Measurements from ENCODE around the gene CTU2. TPM values are rescaled to one million over a fixed set of nuclear protein-coding genes. Genes with fewer than 3 reads are reported as not detected.
A peak's percentile ranks its signal among the peaks of the same experiment; 100 is the strongest.

Gene CTU2
- total RNA-seq, 2 experiments from 2014 or later, result 37.1 to 37.8 TPM

DNA sequence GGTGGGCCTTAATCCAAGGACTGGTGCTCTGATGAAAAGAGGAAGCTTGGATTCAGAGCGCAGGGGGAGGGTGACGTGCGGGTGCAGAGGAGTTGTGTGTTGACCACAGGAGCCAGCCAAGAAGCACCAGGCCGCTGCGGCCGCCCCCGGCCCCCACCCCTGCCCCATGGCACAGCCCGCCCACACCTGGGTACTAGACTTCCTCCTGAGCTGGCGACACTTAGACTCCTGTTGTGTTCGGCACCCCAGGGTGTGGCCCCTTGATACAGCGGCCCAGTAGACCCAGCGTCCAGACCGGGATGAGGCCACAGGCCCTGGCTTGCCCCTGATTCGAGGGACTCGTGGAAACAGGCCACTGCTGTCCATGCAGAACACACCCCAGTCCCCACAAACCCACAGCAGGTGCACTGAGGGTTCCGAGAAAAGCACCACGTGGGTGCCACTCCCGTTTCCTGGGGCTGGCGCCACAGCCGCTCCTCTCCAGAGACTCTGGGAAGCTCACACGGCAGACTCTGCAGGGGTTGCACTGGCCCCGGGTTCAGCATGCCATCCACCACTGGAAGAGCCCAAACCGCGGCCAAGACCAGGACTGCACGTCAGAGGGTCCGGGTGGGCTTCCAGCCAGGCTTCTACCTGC, 14.3 kb upstream of the CTU2 start:
- POLR2A ChIA-PET, result interaction anchor here (0.7 to 3.5 kb wide), 3 partner anchors 9 to 11 kb away, joined by 3 to 21 read pairs (median 6); no protein-coding TSS in a partner anchor
- peak; percentile 47 for DNase-seq
- no peaks in the 10 kb centered on the region for H3K9me3 Mint-ChIP-seq
- H3K4me1 Mint-ChIP-seq (ENCODE audit: low read depth), result peaks cover 29% of the 10 kb centered on the region
- H3K4me3 Mint-ChIP-seq, result no peak overlapping the region
- H3K36me3 Mint-ChIP-seq (ENCODE audit: low read depth), result no peaks in the 10 kb centered on the region
- peak; percentile 34 for ATAC-seq
- TF ChIP-seq, protein P1, sequence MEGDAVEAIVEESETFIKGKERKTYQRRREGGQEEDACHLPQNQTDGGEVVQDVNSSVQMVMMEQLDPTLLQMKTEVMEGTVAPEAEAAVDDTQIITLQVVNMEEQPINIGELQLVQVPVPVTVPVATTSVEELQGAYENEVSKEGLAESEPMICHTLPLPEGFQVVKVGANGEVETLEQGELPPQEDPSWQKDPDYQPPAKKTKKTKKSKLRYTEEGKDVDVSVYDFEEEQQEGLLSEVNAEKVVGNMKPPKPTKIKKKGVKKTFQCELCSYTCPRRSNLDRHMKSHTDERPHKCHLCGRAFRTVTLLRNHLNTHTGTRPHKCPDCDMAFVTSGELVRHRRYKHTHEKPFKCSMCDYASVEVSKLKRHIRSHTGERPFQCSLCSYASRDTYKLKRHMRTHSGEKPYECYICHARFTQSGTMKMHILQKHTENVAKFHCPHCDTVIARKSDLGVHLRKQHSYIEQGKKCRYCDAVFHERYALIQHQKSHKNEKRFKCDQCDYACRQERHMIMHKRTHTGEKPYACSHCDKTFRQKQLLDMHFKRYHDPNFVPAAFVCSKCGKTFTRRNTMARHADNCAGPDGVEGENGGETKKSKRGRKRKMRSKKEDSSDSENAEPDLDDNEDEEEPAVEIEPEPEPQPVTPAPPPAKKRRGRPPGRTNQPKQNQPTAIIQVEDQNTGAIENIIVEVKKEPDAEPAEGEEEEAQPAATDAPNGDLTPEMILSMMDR (IDR thresholded peaks at IDR 0.05), result no peak
- intact Hi-C loops (cut with micrococcal nuclease), result no loop called here
- CTCF ChIA-PET, result interaction anchor here (0.7 kb wide), 1 partner anchor 51 kb away, joined by 3 read pairs; no protein-coding TSS in a partner anchor
- H3K27me3 Mint-ChIP-seq, result no peaks in the 10 kb centered on the region
- peak overlapping the region; percentile 66 for H3K27ac Mint-ChIP-seq

DNA sequence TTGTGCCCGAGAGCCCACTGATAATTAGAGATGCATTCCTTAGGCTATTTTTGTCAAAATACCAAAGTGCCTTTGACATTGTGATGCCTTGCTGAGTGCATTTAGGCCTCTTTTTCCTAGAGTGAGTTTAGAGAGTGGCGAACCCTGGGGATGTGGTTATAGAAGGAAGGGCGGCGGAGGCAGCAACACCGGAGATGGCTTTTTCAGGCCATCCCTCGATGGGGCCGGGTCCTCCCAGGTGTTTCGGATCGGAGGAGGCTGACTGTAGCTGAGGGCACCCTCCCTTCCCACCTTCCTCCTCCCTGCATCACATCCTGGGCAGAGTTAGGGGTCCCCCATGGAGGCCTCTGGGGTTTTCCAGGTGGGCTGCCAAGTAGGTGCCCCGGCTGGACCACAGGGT, 13.4 kb upstream of the CTU2 start:
- no peak for DNase-seq
- CTCF ChIA-PET, result no interaction called here
- H3K4me1 Mint-ChIP-seq (ENCODE audit: low read depth), result peaks cover 34% of the 10 kb centered on the region
- ATAC-seq, result no peak
- H3K27me3 Mint-ChIP-seq, result no peaks in the 10 kb centered on the region
- no peaks in the 10 kb centered on the region for H3K9me3 Mint-ChIP-seq
- TF ChIP-seq, protein P1 (IDR thresholded peaks at IDR 0.05), result no peak
- POLR2A ChIA-PET, result interaction anchor here (0.7 to 3.5 kb wide), 3 partner anchors 8 to 11 kb away, joined by 3 to 21 read pairs (median 6); no protein-coding TSS in a partner anchor
- intact Hi-C loops (cut with micrococcal nuclease), result no loop called here
- H3K27ac Mint-ChIP-seq, result no peak overlapping the region
- H3K4me3 Mint-ChIP-seq, result no peak overlapping the region
- H3K36me3 Mint-ChIP-seq (ENCODE audit: low read depth), result peaks cover 4% of the 10 kb centered on the region

DNA sequence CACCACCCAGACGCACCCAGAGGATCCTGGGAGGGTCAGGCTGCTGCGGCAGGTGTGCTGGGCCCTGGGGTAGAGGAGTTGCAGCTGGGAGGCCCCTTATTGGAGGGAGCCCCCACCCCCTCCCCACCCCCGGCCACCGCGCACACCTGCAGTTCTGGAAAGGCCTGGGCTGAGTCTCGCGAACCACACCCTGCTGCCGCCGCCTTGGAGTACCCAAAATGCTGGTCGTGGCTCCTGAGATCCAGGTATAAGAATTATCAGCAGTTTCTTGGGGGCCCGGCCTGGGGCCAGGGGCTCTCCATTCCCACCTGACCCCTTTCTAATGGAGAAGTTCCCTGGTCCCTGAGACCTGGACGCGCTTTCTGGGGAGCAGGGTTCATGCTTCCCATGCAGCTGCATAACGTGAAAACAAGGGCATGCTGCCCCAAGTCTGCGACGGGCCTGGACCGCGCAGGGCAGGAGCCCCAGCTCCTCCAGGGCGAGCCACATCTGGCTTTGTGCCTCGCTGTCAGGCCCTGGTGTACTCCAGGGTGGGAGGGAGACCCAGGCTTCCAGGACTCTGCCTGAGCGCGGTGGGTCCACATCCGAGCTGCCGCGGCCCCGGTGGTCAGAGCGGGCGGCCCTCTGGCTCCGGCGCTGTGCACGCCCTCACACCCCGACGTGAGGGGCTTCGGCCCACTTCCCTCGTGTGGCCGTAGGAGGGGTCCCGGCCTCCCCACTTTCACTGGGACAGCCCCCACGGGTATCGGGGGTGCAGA, 12.7 kb upstream of the CTU2 start:
- no peaks in the 10 kb centered on the region for H3K27me3 Mint-ChIP-seq
- no peak overlapping the region for H3K27ac Mint-ChIP-seq
- DNase-seq (no peak), ATAC-seq (no peak)
- CTCF ChIA-PET, result no interaction called here
- no peak overlapping the region for H3K4me3 Mint-ChIP-seq
- H3K4me1 Mint-ChIP-seq (ENCODE audit: low read depth), result peaks cover 40% of the 10 kb centered on the region
- peaks cover 10% of the 10 kb centered on the region for H3K36me3 Mint-ChIP-seq (ENCODE audit: low read depth)
- intact Hi-C loops (cut with micrococcal nuclease), result no loop called here
- no peaks in the 10 kb centered on the region for H3K9me3 Mint-ChIP-seq
- POLR2A ChIA-PET, result interaction anchor here (1.1 to 3.5 kb wide), 3 partner anchors 10 to 13 kb away, joined by 3 to 21 read pairs (median 5); partner anchors contain the start of genes CTU2 and RNF166
- TF ChIP-seq, protein P1 (IDR thresholded peaks at IDR 0.05), result no peak

DNA sequence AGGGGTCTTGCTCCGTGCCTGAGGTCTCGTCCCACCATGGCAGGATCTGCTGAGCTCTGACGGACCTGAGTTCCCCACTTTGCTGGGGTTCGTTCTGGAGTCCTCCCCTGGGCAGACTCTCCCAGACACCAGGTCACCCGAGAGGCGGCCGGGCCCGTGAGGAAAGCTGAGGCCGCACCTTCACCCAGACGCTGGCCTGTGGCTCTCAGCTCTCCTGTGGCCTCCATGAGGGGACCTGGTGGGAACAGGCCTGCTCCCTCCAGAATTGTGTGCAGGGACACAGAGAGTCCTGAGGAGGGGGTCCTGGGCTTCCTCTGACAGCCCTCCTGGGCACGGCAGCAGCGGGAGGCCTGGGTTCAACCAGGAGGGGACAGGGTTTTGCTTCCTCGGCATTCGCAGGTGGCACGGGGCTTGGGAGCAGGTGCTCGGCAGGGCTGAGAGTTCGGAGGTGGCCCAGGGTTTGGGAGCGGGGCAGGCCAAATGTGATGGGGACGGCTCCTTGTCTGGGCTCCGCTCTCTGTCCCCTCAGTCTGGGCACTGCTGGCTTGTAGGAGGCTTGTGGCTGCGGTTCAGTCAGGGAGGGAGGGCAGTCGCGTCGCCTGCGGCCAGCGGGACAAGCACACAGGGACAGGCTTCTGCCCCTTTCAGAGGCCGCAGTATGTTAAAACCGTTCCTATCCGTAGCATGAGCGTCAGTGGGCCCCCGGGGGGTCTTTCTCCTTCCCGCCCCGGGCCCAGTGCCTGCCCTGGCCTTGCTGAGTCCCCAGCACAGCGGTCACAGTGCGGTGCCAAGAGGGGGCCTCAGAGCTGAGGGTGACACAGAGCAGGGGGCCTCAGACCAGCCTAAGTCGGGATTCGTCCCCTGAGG, 11.8 kb upstream of the CTU2 start:
- H3K9me3 Mint-ChIP-seq, result no peaks in the 10 kb centered on the region
- TF ChIP-seq, protein P1 (IDR thresholded peaks at IDR 0.05), result no peak
- no peak overlapping the region for H3K4me3 Mint-ChIP-seq
- ChIA-PET CTCF (no interaction called here), POLR2A (interaction anchor here (1.1 to 3.5 kb wide), 3 partner anchors 9 to 14 kb away, joined by 3 to 21 read pairs (median 5); partner anchors contain the start of genes CTU2 and RNF166)
- peaks cover 43% of the 10 kb centered on the region for H3K4me1 Mint-ChIP-seq (ENCODE audit: low read depth)
- ATAC-seq (no peak), DNase-seq (no peak)
- H3K27ac Mint-ChIP-seq, result no peak overlapping the region
- H3K36me3 Mint-ChIP-seq (ENCODE audit: low read depth), result peaks cover 10% of the 10 kb centered on the region
- intact Hi-C loops (cut with micrococcal nuclease), result no loop called here
- H3K27me3 Mint-ChIP-seq, result no peaks in the 10 kb centered on the region
